HUES48 (cell line): Measurements from ENCODE around the gene TM4SF4.

Experiments used
- H3K27ac ChIP-seq: one replicate; pipeline ENCODE4 v1.7.0; 2013; ENCODE audit warnings: low read depth, low read length, inconsistent platforms
- H3K27me3 ChIP-seq: 2 replicates; pipeline ENCODE4 v1.6.1; 2013; ENCODE audit warnings: mild to moderate bottlenecking, low read length; ENCODE audit not compliant: control insufficient read depth, insufficient read depth
- H3K36me3 ChIP-seq: 2 replicates; pipeline ENCODE4 v1.6.1; 2013; ENCODE audit warnings: low read length; ENCODE audit not compliant: control insufficient read depth, insufficient read depth
- H3K4me1 ChIP-seq: 2 replicates; pipeline ENCODE4 v1.6.1; 2013; ENCODE audit warnings: mild to moderate bottlenecking, low read length; ENCODE audit not compliant: control insufficient read depth, insufficient read depth
- H3K4me3 ChIP-seq: 2 replicates; pipeline ENCODE4 v1.5.1; 2013; ENCODE audit warnings: mild to moderate bottlenecking, low read depth, low read length
- H3K9ac ChIP-seq: 2 replicates; pipeline ENCODE4 v1.6.1; 2013; ENCODE audit warnings: mild to moderate bottlenecking, low read depth, low read length, moderate library complexity
- H3K9me3 ChIP-seq: 2 replicates; pipeline ENCODE4 v1.6.1; 2013; ENCODE audit warnings: low read length; ENCODE audit not compliant: control insufficient read depth, insufficient read depth

The TM4SF4 gene

DNA sequence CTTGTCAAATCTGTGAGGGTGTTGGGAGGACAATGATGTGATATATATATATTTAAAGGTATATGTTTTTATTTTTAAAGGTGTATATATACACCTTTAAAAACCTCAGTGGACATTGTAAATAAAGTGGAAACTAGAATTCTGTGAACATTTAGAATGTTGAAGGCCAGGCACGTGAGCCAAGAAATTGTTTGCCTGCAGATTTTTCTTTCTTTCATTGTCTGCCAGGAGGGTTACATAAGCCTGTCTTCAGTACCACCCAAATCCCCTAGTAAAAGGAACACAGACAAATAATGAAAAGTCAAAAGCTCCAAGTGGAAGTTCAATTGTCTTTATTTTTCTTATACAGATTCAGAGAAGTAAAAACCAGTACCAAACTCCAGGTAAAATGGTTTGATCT, 42.4 kb downstream of the TM4SF4 start:
- no peak overlapping the region for H3K9ac ChIP-seq
- peaks cover 25% of the 10 kb centered on the region for H3K36me3 ChIP-seq
- no peaks in the 10 kb centered on the region for H3K4me1 ChIP-seq
- H3K4me3 ChIP-seq = no peak overlapping the region
- no peaks in the 10 kb centered on the region for H3K9me3 ChIP-seq
- H3K27ac ChIP-seq = no peak overlapping the region
- H3K27me3 ChIP-seq = no peaks in the 10 kb centered on the region

DNA sequence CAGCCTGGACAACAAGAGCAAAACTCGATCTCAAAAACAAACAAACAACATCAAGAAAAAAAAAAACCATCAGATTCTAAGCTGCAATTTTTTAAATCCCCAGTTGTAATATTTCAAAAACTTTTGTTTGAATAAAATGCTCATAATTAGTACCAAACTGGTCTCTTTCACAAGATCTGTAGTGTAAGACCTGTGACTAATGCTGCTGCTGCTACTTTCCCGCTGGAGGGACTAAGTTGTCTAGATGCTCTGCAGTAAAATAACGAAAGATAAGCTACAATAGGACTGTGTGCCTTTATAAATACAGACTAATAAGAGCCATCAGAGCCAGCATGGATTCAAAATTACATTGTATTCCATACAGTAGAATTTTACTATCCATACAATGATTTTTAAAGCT, 45.4 kb downstream of the TM4SF4 start:
- Histone ChIP-seq H3K9me3 (no peaks in the 10 kb centered on the region), H3K4me3 (no peak overlapping the region), H3K27me3 (no peaks in the 10 kb centered on the region), H3K27ac (no peak overlapping the region), H3K36me3 (peaks cover 35% of the 10 kb centered on the region), H3K9ac (no peak overlapping the region), H3K4me1 (no peaks in the 10 kb centered on the region)

- H3K9ac ChIP-seq = no peak overlapping the region
- no peaks in the 10 kb centered on the region for H3K9me3 ChIP-seq
- no peak overlapping the region for H3K4me3 ChIP-seq
- no peaks in the 10 kb centered on the region for H3K27me3 ChIP-seq
- H3K36me3 ChIP-seq = peaks cover 36% of the 10 kb centered on the region
- no peak overlapping the region for H3K27ac ChIP-seq
- peaks cover 2% of the 10 kb centered on the region; the same call in 1 of the 2 replicates for H3K4me1 ChIP-seq
Measured at GRCh38 chr3:149523512-149524299, 49.2 kb downstream of the TM4SF4 start.

DNA sequence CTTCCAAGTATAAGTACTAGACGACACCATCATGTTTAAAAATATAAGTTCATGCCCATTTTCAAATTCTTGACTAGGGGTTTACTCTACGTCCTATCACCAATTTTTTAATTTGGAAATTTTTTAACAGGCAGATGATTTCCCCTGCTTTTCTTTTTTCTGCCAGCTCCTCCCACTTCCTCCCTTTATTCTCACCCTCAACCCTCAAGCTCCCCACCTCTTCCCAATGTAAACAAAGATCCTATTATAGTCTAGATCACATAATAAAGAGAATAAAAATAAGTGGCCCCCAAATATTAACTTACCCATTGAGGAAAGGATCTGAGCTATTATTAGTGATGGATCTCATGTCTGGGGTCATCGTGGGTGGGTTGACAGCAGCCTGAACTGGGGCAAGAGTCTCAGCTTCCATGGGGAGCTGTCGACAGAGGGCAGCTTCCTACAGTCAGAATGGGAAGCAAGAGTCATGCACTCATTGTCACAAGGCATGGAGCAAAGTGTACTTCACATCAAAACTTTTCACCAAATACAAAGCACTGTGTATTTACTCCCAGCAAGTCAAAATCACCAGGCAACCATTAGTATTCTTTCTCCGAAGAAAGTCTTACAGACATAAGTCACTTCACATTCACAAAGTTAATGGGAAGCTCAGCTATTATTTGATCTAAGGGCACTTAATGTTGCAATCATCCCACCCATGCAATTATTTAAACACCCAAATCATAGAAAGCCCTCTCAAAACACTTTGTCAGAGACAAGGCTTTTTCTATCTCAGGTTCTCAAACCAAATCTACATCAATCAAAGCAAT, 53.2 kb downstream of the TM4SF4 start:
- H3K9ac ChIP-seq = no peak overlapping the region
- no peaks in the 10 kb centered on the region for H3K27me3 ChIP-seq
- H3K4me3 ChIP-seq = no peak overlapping the region
- peaks cover 17% of the 10 kb centered on the region; the same call in 1 of the 2 replicates for H3K36me3 ChIP-seq
- H3K4me1 ChIP-seq = peaks cover 3% of the 10 kb centered on the region; the same call in 1 of the 2 replicates
- no peak overlapping the region for H3K27ac ChIP-seq
- no peaks in the 10 kb centered on the region for H3K9me3 ChIP-seq

DNA sequence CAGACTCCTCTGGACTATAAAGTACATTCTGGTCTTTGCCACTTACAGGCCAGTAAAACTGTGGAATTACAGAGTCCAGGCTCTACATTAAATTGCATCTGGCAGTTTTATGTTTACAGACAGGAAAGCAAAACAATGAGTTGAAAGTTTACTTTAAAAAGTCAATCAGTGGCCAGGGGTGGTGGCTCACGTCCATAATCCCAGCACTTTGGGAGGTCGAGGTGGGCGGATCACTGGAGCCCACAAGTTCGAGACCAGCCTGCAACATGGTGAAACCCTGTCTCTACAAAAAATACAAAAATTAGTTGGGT, 53.8 kb downstream of the TM4SF4 start:
- Histone ChIP-seq H3K27ac (no peak overlapping the region), H3K9me3 (no peaks in the 10 kb centered on the region), H3K36me3 (peaks cover 17% of the 10 kb centered on the region; the same call in 1 of the 2 replicates), H3K9ac (no peak overlapping the region), H3K4me1 (peaks cover 7% of the 10 kb centered on the region; the same call in 1 of the 2 replicates), H3K27me3 (no peaks in the 10 kb centered on the region), H3K4me3 (no peak overlapping the region)

DNA sequence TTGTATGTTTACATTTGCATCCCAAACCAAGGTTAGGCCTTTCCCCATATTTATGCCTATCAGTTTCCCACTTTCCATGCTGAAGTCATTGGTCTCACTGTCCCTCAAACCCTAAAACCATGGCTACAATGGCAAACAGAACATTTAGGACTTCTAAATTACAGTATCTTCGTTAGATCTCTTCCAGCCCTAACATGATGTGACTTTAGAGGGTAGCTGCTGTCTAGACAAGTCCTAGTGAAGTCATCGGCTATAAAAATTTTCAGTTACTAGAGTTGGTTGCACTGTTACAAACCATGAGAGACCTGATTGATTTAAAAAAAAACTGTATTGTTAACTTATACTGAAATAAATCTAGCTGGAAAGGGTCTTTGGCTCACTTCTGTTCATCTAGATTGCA, 54.6 kb downstream of the TM4SF4 start:
- Histone ChIP-seq H3K9ac (no peak overlapping the region), H3K27me3 (no peaks in the 10 kb centered on the region), H3K36me3 (peaks cover 10% of the 10 kb centered on the region; the same call in 1 of the 2 replicates), H3K4me3 (no peak overlapping the region), H3K27ac (no peak overlapping the region), H3K9me3 (no peaks in the 10 kb centered on the region), H3K4me1 (peaks cover 7% of the 10 kb centered on the region; the same call in 1 of the 2 replicates)

DNA sequence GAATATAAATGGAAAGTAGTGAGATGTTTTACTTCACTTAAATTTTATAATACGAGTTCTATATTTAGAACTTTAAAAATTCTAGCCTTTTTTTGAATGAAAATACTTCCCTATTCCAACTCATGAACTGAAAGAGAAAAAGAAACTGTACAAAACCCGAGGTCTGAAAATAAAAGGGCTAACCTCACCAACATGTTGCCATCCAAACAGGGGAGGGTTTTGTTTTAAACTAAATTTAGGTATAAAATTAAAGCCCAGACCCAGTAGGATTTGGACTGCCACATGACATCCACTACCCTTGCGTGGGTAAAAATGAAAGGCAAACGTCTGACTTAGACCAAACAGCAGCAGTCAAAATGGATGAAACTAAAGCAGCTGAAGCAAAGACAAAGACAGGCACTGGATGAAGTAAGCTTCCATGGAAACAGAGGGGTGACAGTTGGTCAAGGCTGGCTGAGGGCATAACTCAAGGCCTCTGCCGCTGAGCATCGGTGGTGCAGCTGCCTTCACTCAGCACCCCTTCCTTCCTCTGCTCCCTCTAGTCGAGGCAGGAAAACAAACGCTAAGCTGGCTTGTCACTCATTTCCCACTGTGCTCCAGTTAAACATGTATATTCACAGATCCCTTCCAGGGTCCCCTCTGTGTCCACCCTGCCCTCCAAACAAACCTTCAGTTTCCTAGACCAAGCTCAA, 58.1 kb downstream of the TM4SF4 start:
- Histone ChIP-seq H3K9ac (no peak overlapping the region), H3K9me3 (no peaks in the 10 kb centered on the region), H3K4me3 (no peak overlapping the region), H3K27ac (no peak overlapping the region), H3K4me1 (peaks cover 35% of the 10 kb centered on the region), H3K36me3 (no peaks in the 10 kb centered on the region), H3K27me3 (no peaks in the 10 kb centered on the region)

- no peak overlapping the region for H3K4me3 ChIP-seq
- no peaks in the 10 kb centered on the region; the same call in 1 of the 2 replicates for H3K36me3 ChIP-seq
- no peak overlapping the region for H3K9ac ChIP-seq
- no peak overlapping the region for H3K27ac ChIP-seq
- peaks cover 33% of the 10 kb centered on the region for H3K4me1 ChIP-seq
- H3K27me3 ChIP-seq = no peaks in the 10 kb centered on the region
- H3K9me3 ChIP-seq = no peaks in the 10 kb centered on the region
Measured at GRCh38 chr3:149534082-149534481, 59.6 kb downstream of the TM4SF4 start.

DNA sequence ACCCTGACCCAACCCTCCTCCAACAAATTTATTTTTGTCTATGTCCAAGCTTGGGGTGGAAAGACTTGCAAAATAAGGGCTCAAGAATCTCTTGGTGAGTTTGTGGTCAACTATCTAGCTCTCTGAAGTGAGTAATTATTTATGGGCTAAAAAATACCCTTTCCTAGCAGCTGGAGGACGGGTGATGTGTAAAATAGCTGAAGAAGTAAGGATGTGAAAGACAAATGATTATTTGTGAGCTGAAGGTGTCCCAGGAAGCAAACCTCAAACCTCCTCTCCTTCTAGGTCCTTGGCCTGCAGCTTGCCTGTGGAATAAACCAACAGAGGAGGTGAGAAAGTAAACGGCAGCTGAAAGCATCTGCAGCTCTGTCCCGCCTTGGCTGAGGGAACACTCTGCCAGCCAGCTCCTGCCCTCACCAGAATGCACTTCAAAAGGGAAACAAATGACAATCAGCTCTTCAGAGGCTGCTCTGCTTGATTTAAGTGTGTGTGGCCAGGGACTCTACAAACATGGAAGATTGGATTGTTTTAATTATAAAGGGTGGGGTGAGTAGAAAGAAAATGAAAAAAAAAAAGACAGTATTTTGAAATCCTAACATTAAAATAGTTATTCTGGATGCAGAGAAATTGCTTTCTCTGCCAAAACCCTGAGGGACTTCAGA, 60.3 kb downstream of the TM4SF4 start:
- H3K9ac ChIP-seq = no peak overlapping the region
- H3K4me3 ChIP-seq = no peak overlapping the region
- H3K27me3 ChIP-seq = no peaks in the 10 kb centered on the region
- H3K36me3 ChIP-seq = no peaks in the 10 kb centered on the region; the same call in 1 of the 2 replicates
- peak overlapping the region; percentile 40 for H3K27ac ChIP-seq
- H3K4me1 ChIP-seq = peaks cover 33% of the 10 kb centered on the region
- H3K9me3 ChIP-seq = no peaks in the 10 kb centered on the region

GRCh38 chr3:149535333-149535685, 60.8 kb downstream of the TM4SF4 start:
- Histone ChIP-seq H3K27ac (peak overlapping the region; percentile 40), H3K4me3 (no peak overlapping the region), H3K4me1 (peaks cover 33% of the 10 kb centered on the region), H3K36me3 (no peaks in the 10 kb centered on the region; the same call in 1 of the 2 replicates), H3K9ac (no peak overlapping the region), H3K27me3 (no peaks in the 10 kb centered on the region), H3K9me3 (no peaks in the 10 kb centered on the region)
